ENCODE data around the gene LIPC. TPM values are rescaled to one million over a fixed set of nuclear protein-coding genes. Genes with fewer than 3 reads are reported as not detected.

The LIPC gene
- total and polyA plus RNA-seq, 2 experiments from 2014 or later, result not detected

DNA sequence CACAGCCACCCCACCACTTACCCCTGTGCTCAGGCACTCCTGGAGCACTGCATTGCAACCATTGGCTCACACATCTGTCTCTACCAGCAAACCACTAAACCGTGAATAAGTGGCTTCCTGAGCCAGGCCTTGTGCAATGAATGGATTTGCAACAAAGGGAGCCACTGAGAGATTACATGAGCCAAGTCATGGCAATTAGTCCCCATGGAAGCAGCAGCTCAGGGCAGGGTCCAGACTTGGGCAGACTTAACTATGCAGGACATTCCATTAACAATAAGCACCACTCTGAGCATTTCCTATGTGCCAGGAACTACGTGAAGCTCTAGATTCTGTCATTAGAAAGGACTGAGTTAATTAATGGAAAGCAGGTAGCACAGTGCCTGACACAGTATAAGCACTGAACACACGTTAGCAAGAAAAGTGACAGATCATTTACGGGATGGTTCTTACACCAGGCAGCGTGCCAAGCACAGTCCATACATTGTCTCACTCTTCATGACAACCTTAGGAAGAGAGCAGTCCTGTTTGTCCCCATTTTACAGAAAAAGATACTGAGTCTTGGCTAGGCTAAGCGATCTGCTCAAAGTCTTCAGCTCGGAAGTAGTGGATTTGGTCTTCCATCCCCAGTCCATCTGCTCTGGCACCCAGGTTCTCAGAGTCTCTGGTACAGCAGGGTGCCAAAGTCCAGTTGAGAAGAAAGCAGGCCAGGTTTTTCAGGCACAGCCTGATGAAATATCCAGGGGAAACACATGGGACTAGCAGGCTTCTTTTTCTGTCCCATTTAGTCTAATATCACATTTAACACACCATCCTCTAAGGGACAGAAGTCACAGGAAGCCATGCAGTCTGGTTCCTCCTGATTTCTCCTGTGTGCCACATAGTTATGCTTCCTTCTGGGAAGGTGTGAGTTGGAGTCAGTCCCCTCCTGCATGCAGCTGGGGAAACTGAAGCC lies 44.1 kb downstream of the LIPC start:
- Histone ChIP-seq H3K27me3 (ENCODE audit: insufficient read depth) (no peaks in the 10 kb centered on the region), H3K27ac (ENCODE audit: low read depth) (no peak overlapping the region), H3K9me2 (ENCODE audit: insufficient read depth) (peaks cover 6% of the 10 kb centered on the region; the same call in 1 of the 2 replicates), H4K20me1 (replicated peaks; ENCODE audit: insufficient read depth) (no peaks in the 10 kb centered on the region), H3K4me2 (no peak overlapping the region), H3K36me3 (ENCODE audit: insufficient read depth) (no peaks in the 10 kb centered on the region), H3F3A (replicated peaks; ENCODE audit: low read depth) (no peaks in the 10 kb centered on the region), H2AFZ (no peak overlapping the region), H3K79me2 (replicated peaks; ENCODE audit: insufficient read depth) (no peaks in the 10 kb centered on the region), H3K4me1 (ENCODE audit: insufficient read depth) (no peaks in the 10 kb centered on the region), H3K4me3 (no peak overlapping the region)
- H3K4me3 Mint-ChIP-seq, result no peak overlapping the region
- H3K27ac Mint-ChIP-seq, result no peak overlapping the region
- no peak for TF ChIP-seq STAT1 (IDR thresholded peaks at IDR 0.05; ENCODE audit: unreplicated experiment)
- TF ChIP-seq, protein P1, sequence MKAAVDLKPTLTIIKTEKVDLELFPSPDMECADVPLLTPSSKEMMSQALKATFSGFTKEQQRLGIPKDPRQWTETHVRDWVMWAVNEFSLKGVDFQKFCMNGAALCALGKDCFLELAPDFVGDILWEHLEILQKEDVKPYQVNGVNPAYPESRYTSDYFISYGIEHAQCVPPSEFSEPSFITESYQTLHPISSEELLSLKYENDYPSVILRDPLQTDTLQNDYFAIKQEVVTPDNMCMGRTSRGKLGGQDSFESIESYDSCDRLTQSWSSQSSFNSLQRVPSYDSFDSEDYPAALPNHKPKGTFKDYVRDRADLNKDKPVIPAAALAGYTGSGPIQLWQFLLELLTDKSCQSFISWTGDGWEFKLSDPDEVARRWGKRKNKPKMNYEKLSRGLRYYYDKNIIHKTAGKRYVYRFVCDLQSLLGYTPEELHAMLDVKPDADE (IDR thresholded peaks at IDR 0.05), result no peak
- TF ChIP-seq, protein P2, sequence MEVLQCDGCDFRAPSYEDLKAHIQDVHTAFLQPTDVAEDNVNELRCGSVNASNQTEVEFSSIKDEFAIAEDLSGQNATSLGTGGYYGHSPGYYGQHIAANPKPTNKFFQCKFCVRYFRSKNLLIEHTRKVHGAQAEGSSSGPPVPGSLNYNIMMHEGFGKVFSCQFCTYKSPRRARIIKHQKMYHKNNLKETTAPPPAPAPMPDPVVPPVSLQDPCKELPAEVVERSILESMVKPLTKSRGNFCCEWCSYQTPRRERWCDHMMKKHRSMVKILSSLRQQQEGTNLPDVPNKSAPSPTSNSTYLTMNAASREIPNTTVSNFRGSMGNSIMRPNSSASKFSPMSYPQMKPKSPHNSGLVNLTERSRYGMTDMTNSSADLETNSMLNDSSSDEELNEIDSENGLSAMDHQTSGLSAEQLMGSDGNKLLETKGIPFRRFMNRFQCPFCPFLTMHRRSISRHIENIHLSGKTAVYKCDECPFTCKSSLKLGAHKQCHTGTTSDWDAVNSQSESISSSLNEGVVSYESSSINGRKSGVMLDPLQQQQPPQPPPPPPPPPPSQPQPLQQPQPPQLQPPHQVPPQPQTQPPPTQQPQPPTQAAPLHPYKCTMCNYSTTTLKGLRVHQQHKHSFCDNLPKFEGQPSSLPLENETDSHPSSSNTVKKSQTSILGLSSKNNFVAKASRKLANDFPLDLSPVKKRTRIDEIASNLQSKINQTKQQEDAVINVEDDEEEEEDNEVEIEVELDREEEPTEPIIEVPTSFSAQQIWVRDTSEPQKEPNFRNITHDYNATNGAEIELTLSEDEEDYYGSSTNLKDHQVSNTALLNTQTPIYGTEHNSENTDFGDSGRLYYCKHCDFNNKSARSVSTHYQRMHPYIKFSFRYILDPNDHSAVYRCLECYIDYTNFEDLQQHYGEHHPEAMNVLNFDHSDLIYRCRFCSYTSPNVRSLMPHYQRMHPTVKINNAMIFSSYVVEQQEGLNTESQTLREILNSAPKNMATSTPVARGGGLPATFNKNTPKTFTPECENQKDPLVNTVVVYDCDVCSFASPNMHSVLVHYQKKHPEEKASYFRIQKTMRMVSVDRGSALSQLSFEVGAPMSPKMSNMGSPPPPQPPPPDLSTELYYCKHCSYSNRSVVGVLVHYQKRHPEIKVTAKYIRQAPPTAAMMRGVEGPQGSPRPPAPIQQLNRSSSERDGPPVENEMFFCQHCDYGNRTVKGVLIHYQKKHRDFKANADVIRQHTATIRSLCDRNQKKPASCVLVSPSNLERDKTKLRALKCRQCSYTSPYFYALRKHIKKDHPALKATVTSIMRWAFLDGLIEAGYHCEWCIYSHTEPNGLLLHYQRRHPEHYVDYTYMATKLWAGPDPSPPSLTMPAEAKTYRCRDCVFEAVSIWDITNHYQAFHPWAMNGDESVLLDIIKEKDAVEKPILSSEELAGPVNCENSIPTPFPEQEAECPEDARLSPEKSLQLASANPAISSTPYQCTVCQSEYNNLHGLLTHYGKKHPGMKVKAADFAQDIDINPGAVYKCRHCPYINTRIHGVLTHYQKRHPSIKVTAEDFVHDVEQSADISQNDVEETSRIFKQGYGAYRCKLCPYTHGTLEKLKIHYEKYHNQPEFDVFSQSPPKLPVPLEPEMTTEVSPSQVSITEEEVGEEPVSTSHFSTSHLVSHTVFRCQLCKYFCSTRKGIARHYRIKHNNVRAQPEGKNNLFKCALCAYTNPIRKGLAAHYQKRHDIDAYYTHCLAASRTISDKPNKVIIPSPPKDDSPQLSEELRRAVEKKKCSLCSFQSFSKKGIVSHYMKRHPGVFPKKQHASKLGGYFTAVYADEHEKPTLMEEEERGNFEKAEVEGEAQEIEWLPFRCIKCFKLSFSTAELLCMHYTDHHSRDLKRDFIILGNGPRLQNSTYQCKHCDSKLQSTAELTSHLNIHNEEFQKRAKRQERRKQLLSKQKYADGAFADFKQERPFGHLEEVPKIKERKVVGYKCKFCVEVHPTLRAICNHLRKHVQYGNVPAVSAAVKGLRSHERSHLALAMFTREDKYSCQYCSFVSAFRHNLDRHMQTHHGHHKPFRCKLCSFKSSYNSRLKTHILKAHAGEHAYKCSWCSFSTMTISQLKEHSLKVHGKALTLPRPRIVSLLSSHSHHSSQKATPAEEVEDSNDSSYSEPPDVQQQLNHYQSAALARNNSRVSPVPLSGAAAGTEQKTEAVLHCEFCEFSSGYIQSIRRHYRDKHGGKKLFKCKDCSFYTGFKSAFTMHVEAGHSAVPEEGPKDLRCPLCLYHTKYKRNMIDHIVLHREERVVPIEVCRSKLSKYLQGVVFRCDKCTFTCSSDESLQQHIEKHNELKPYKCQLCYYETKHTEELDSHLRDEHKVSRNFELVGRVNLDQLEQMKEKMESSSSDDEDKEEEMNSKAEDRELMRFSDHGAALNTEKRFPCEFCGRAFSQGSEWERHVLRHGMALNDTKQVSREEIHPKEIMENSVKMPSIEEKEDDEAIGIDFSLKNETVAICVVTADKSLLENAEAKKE (CRISPR knock-in tag; IDR thresholded peaks at IDR 0.05), result no peak
- no peak for TF ChIP-seq POLR2AphosphoS5 (IDR thresholded peaks at IDR 0.05; ENCODE audit: low read depth)
- no peak for TF ChIP-seq EZH2 (IDR thresholded peaks at IDR 0.05; ENCODE audit: low read depth, unreplicated experiment)
- TF ChIP-seq ZNF331 (CRISPR knock-in tag; IDR thresholded peaks at IDR 0.05; ENCODE audit: low read depth), result no peak
- TF ChIP-seq, protein P3, sequence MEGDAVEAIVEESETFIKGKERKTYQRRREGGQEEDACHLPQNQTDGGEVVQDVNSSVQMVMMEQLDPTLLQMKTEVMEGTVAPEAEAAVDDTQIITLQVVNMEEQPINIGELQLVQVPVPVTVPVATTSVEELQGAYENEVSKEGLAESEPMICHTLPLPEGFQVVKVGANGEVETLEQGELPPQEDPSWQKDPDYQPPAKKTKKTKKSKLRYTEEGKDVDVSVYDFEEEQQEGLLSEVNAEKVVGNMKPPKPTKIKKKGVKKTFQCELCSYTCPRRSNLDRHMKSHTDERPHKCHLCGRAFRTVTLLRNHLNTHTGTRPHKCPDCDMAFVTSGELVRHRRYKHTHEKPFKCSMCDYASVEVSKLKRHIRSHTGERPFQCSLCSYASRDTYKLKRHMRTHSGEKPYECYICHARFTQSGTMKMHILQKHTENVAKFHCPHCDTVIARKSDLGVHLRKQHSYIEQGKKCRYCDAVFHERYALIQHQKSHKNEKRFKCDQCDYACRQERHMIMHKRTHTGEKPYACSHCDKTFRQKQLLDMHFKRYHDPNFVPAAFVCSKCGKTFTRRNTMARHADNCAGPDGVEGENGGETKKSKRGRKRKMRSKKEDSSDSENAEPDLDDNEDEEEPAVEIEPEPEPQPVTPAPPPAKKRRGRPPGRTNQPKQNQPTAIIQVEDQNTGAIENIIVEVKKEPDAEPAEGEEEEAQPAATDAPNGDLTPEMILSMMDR (conservative IDR thresholded peaks at IDR 0.05; ENCODE audit: low read depth in 2 of 2), result no peak
- TF ChIP-seq ZNF114 (CRISPR knock-in tag; IDR thresholded peaks at IDR 0.05), result no peak
- TF ChIP-seq NANOG (IDR thresholded peaks at IDR 0.05; ENCODE audit: borderline replicate concordance), result no peak
- no peak for TF ChIP-seq CREB1 (CRISPR knock-in tag; IDR thresholded peaks at IDR 0.05; ENCODE audit: low read depth)
- TF ChIP-seq, protein P4, sequence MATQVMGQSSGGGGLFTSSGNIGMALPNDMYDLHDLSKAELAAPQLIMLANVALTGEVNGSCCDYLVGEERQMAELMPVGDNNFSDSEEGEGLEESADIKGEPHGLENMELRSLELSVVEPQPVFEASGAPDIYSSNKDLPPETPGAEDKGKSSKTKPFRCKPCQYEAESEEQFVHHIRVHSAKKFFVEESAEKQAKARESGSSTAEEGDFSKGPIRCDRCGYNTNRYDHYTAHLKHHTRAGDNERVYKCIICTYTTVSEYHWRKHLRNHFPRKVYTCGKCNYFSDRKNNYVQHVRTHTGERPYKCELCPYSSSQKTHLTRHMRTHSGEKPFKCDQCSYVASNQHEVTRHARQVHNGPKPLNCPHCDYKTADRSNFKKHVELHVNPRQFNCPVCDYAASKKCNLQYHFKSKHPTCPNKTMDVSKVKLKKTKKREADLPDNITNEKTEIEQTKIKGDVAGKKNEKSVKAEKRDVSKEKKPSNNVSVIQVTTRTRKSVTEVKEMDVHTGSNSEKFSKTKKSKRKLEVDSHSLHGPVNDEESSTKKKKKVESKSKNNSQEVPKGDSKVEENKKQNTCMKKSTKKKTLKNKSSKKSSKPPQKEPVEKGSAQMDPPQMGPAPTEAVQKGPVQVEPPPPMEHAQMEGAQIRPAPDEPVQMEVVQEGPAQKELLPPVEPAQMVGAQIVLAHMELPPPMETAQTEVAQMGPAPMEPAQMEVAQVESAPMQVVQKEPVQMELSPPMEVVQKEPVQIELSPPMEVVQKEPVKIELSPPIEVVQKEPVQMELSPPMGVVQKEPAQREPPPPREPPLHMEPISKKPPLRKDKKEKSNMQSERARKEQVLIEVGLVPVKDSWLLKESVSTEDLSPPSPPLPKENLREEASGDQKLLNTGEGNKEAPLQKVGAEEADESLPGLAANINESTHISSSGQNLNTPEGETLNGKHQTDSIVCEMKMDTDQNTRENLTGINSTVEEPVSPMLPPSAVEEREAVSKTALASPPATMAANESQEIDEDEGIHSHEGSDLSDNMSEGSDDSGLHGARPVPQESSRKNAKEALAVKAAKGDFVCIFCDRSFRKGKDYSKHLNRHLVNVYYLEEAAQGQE (IDR thresholded peaks at IDR 0.05; ENCODE audit: unreplicated experiment), result no peak
- no peak for TF ChIP-seq EZH2phosphoT487 (IDR thresholded peaks at IDR 0.05; ENCODE audit: unreplicated experiment)
- TF ChIP-seq JUNB (IDR thresholded peaks at IDR 0.05; ENCODE audit: unreplicated experiment), result no peak
- DNase-seq (ENCODE audit: low spot score) (no peak), ATAC-seq (no peak)
- no peaks in the 10 kb centered on the region for H3K9me3 Mint-ChIP-seq
- H3K36me3 Mint-ChIP-seq (ENCODE audit: low read depth), result no peaks in the 10 kb centered on the region
- H3K4me1 Mint-ChIP-seq, result peaks cover 9% of the 10 kb centered on the region
- H3K27me3 Mint-ChIP-seq (ENCODE audit: insufficient read depth, low read depth, poor library complexity), result peaks cover 2% of the 10 kb centered on the region
